BLaER1 treated with 17β-estradiol and CSF1 and Interleukin-3, amounts not matched to agents 10 nM and 100 nM (cell line): ENCODE results near the gene SLC35F3.

Experiments used
- H3K27ac ChIP-seq, 11 experiments: shearing (Covaris generic); formaldehyde crosslinking; 2 replicates each; pipeline ENCODE4 v1.8.1; 2022
- H3K27me3 ChIP-seq, 11 experiments: shearing (Covaris generic); formaldehyde crosslinking; 2 replicates each; pipeline ENCODE4 v1.8.1; 2022
- H3K36me3 ChIP-seq, 11 experiments: shearing (Covaris generic); formaldehyde crosslinking; 2 replicates each; pipeline ENCODE4 v1.8.1; 2022
- H3K4me1 ChIP-seq, 10 experiments: shearing (Covaris generic); formaldehyde crosslinking; 2 replicates each; pipeline ENCODE4 v1.8.1; 2022
- H3K4me2 ChIP-seq, 11 experiments: shearing (Covaris generic); formaldehyde crosslinking; 2 replicates each; pipeline ENCODE4 v1.8.1; 2022
- H3K4me3 ChIP-seq, 10 experiments: shearing (Covaris generic); formaldehyde crosslinking; 2 replicates each; pipeline ENCODE4 v1.8.1; 2022
- H3K9ac ChIP-seq, 11 experiments: shearing (Covaris generic); formaldehyde crosslinking; 2 replicates each; pipeline ENCODE4 v1.8.1; 2022
- H3K9me3 ChIP-seq, 11 experiments: shearing (Covaris generic); formaldehyde crosslinking; replicated peaks in 1 of 11; 2 replicates each; pipeline ENCODE4 v1.8.1; 2022
- H4K20me1 ChIP-seq, 11 experiments: shearing (Covaris generic); formaldehyde crosslinking; 2 replicates each; pipeline ENCODE4 v1.8.1; 2022
- Cebpa-rat ChIP-seq, 11 experiments: shearing (Covaris generic); IDR thresholded peaks; 2 replicates each; pipeline ENCODE4 v1.8.1; 2022

SLC35F3 gene

GRCh38 chr1:233936422-233936821 is 31.9 kb downstream of the SLC35F3 start:
- no peak for TF ChIP-seq Cebpa-rat (IDR thresholded peaks at IDR 0.05)
- no peaks in the 10 kb centered on the region for H3K36me3 ChIP-seq
- H3K4me1 ChIP-seq: peaks cover 0 to 7% (median 0%) of the 10 kb centered on the region in 10 experiments; a peak in 2 of 20 replicates
- H3K27me3 ChIP-seq: no peaks in the 10 kb centered on the region
- no peak overlapping the region for H3K9ac ChIP-seq
- H3K27ac ChIP-seq: no peak overlapping the region
- H3K9me3 ChIP-seq: no peaks in the 10 kb centered on the region
- no peak overlapping the region for H3K4me2 ChIP-seq
- H3K4me3 ChIP-seq: no peak overlapping the region
- H4K20me1 ChIP-seq: no peaks in the 10 kb centered on the region

- H3K36me3 ChIP-seq: no peaks in the 10 kb centered on the region
Measured at GRCh38 chr1:233936842-233937241, 32.4 kb downstream of the SLC35F3 start.

GRCh38 chr1:233938476-233938875 is 34.0 kb downstream of the SLC35F3 start:
- no peak overlapping the region for H3K4me2 ChIP-seq
- H3K36me3 ChIP-seq: no peaks in the 10 kb centered on the region
- H3K4me3 ChIP-seq: no peak overlapping the region

More at GRCh38 chr1:233936842-233937241, 32.4 kb downstream of the SLC35F3 start:
- Histone ChIP-seq H3K4me2 (no peak overlapping the region), H3K9me3 (no peaks in the 10 kb centered on the region), H3K4me3 (no peak overlapping the region), H3K27ac (no peak overlapping the region), H3K4me1 (peaks cover 0 to 7% (median 0%) of the 10 kb centered on the region in 10 experiments; a peak in 2 of 20 replicates), H4K20me1 (no peaks in the 10 kb centered on the region), H3K9ac (no peak overlapping the region), H3K27me3 (no peaks in the 10 kb centered on the region)
- TF ChIP-seq Cebpa-rat (IDR thresholded peaks at IDR 0.05): no peak

GRCh38 chr1:233939451-233939850 is 35.0 kb downstream of the SLC35F3 start:
- TF ChIP-seq Cebpa-rat (IDR thresholded peaks at IDR 0.05): no peak
- Histone ChIP-seq H3K4me1 (no peaks in the 10 kb centered on the region), H3K27ac (no peak overlapping the region), H3K36me3 (no peaks in the 10 kb centered on the region), H4K20me1 (no peaks in the 10 kb centered on the region), H3K4me3 (no peak overlapping the region), H3K4me2 (no peak overlapping the region), H3K9ac (no peak overlapping the region), H3K27me3 (no peaks in the 10 kb centered on the region), H3K9me3 (no peaks in the 10 kb centered on the region)

More at GRCh38 chr1:233938476-233938875, 34.0 kb downstream of the SLC35F3 start:
- Histone ChIP-seq H3K9me3 (no peaks in the 10 kb centered on the region), H4K20me1 (no peaks in the 10 kb centered on the region), H3K9ac (no peak overlapping the region), H3K27ac (no peak overlapping the region), H3K27me3 (no peaks in the 10 kb centered on the region), H3K4me1 (peaks cover 0 to 7% (median 0%) of the 10 kb centered on the region in 10 experiments; a peak in 2 of 20 replicates)
- TF ChIP-seq Cebpa-rat (IDR thresholded peaks at IDR 0.05): no peak

GRCh38 chr1:233940908-233941307 is 36.4 kb downstream of the SLC35F3 start:
- Histone ChIP-seq H4K20me1 (no peaks in the 10 kb centered on the region), H3K4me2 (no peak overlapping the region), H3K4me1 (no peaks in the 10 kb centered on the region), H3K9me3 (no peaks in the 10 kb centered on the region), H3K27ac (no peak overlapping the region), H3K4me3 (no peak overlapping the region), H3K27me3 (no peaks in the 10 kb centered on the region), H3K36me3 (no peaks in the 10 kb centered on the region), H3K9ac (no peak overlapping the region)
- TF ChIP-seq Cebpa-rat (IDR thresholded peaks at IDR 0.05): no peak

- H3K27me3 ChIP-seq: no peaks in the 10 kb centered on the region
- no peak overlapping the region for H3K4me3 ChIP-seq
- no peak overlapping the region for H3K4me2 ChIP-seq
- peaks cover 0 to 4% (median 0%) of the 10 kb centered on the region in 11 experiments; a peak in 3 of 22 replicates for H3K9me3 ChIP-seq
- peaks cover 0 to 14% (median 8%) of the 10 kb centered on the region in 10 experiments; a peak in 10 of 20 replicates for H3K4me1 ChIP-seq
- no peak overlapping the region for H3K9ac ChIP-seq
- no peak for TF ChIP-seq Cebpa-rat (IDR thresholded peaks at IDR 0.05)
- no peaks in the 10 kb centered on the region for H4K20me1 ChIP-seq
- H3K27ac ChIP-seq: no peak overlapping the region
- H3K36me3 ChIP-seq: no peaks in the 10 kb centered on the region
Measured at GRCh38 chr1:233944601-233945000, 40.1 kb downstream of the SLC35F3 start.

- no peak for TF ChIP-seq Cebpa-rat (IDR thresholded peaks at IDR 0.05)
- Histone ChIP-seq H4K20me1 (no peaks in the 10 kb centered on the region), H3K4me1 (peaks cover 0 to 14% (median 8%) of the 10 kb centered on the region in 10 experiments; a peak in 10 of 20 replicates), H3K4me2 (no peak overlapping the region), H3K4me3 (no peak overlapping the region), H3K9me3 (peaks cover 0 to 8% (median 4%) of the 10 kb centered on the region in 11 experiments; a peak in 3 of 22 replicates), H3K27ac (no peak overlapping the region), H3K36me3 (no peaks in the 10 kb centered on the region), H3K27me3 (no peaks in the 10 kb centered on the region), H3K9ac (no peak overlapping the region)
Measured at GRCh38 chr1:233945573-233945972, 41.1 kb downstream of the SLC35F3 start.

- no peak for TF ChIP-seq Cebpa-rat (IDR thresholded peaks at IDR 0.05)
- Histone ChIP-seq H3K4me2 (no peak overlapping the region), H3K4me1 (peaks cover 0 to 14% (median 8%) of the 10 kb centered on the region in 10 experiments; a peak in 10 of 20 replicates), H3K4me3 (no peak overlapping the region), H3K9me3 (peaks cover 0 to 10% (median 7%) of the 10 kb centered on the region in 11 experiments; a peak in 11 of 22 replicates), H4K20me1 (no peaks in the 10 kb centered on the region), H3K9ac (no peak overlapping the region), H3K27ac (no peak overlapping the region), H3K27me3 (no peaks in the 10 kb centered on the region), H3K36me3 (no peaks in the 10 kb centered on the region)
Measured at GRCh38 chr1:233945979-233946378, 41.5 kb downstream of the SLC35F3 start.

- no peak overlapping the region for H3K27ac ChIP-seq
- no peaks in the 10 kb centered on the region for H3K27me3 ChIP-seq
- peaks cover 6 to 17% (median 13%) of the 10 kb centered on the region in 11 experiments for H3K9me3 ChIP-seq
- H3K4me3 ChIP-seq: no peak overlapping the region
- no peaks in the 10 kb centered on the region for H4K20me1 ChIP-seq
- no peak overlapping the region for H3K4me2 ChIP-seq
- no peak for TF ChIP-seq Cebpa-rat (IDR thresholded peaks at IDR 0.05)
- peaks cover 0 to 14% (median 8%) of the 10 kb centered on the region in 10 experiments; a peak in 10 of 20 replicates for H3K4me1 ChIP-seq
- no peaks in the 10 kb centered on the region for H3K36me3 ChIP-seq
- H3K9ac ChIP-seq: no peak overlapping the region
Measured at GRCh38 chr1:233946724-233947123, 42.2 kb downstream of the SLC35F3 start.

GRCh38 chr1:233951804-233952203 is 47.3 kb downstream of the SLC35F3 start:
- no peak overlapping the region for H3K4me3 ChIP-seq
- H3K4me2 ChIP-seq: no peak overlapping the region
- no peak for TF ChIP-seq Cebpa-rat (IDR thresholded peaks at IDR 0.05)
- no peak overlapping the region for H3K27ac ChIP-seq
- no peaks in the 10 kb centered on the region for H4K20me1 ChIP-seq
- H3K9me3 ChIP-seq: peaks cover 16 to 32% (median 25%) of the 10 kb centered on the region in 11 experiments
- no peak overlapping the region for H3K9ac ChIP-seq
- no peaks in the 10 kb centered on the region for H3K27me3 ChIP-seq
- no peaks in the 10 kb centered on the region for H3K36me3 ChIP-seq
- peaks cover 0 to 14% (median 8%) of the 10 kb centered on the region in 10 experiments; a peak in 10 of 20 replicates for H3K4me1 ChIP-seq
